GM18505 (cell line): Measurements from ENCODE around the gene ADAMTS2.

Experiments used
- ATAC-seq: cut with Tn5 transposase; IDR thresholded peaks from one replicate; pipeline ENCODE4 v1.9.1; 2021; ENCODE audit not compliant: unreplicated experiment
- POLR2A ChIP-seq: IDR thresholded peaks from 4 replicates; pipeline ENCODE4 v1.6.1; 2011; ENCODE audit warnings: borderline replicate concordance; ENCODE audit not compliant: insufficient read depth, insufficient read length; ENCODE audit errors: extremely low read depth

ADAMTS2 gene

GRCh38 chr5:179321206-179321987 lies 23.9 kb downstream of the ADAMTS2 start:
- no peak for TF ChIP-seq POLR2A
- ATAC-seq, result no peak

- no peak for ATAC-seq
- no peak for TF ChIP-seq POLR2A
Measured at GRCh38 chr5:179319741-179320281, 25.4 kb downstream of the ADAMTS2 start.

- no peak for TF ChIP-seq POLR2A
- no peak for ATAC-seq
Measured at GRCh38 chr5:179319123-179319522, 26.1 kb downstream of the ADAMTS2 start.

- TF ChIP-seq POLR2A, result no peak
- no peak for ATAC-seq
Measured at GRCh38 chr5:179318221-179318955, 26.9 kb downstream of the ADAMTS2 start.

GRCh38 chr5:179317411-179318220 lies 27.6 kb downstream of the ADAMTS2 start:
- no peak for ATAC-seq
- TF ChIP-seq POLR2A, result no peak

- no peak for ATAC-seq
- no peak for TF ChIP-seq POLR2A
Measured at GRCh38 chr5:179316982-179317381, 28.3 kb downstream of the ADAMTS2 start.

GRCh38 chr5:179316111-179316551 lies 29.1 kb downstream of the ADAMTS2 start:
- ATAC-seq, result no peak
- TF ChIP-seq POLR2A, result no peak

GRCh38 chr5:179315356-179315890 lies 29.8 kb downstream of the ADAMTS2 start:
- no peak for TF ChIP-seq POLR2A
- ATAC-seq, result no peak

GRCh38 chr5:179314606-179315355 lies 30.5 kb downstream of the ADAMTS2 start:
- ATAC-seq, result no peak
- TF ChIP-seq POLR2A, result no peak

- ATAC-seq, result no peak
- TF ChIP-seq POLR2A, result no peak
Measured at GRCh38 chr5:179313849-179314521, 31.3 kb downstream of the ADAMTS2 start.

- TF ChIP-seq POLR2A, result no peak
- no peak for ATAC-seq
Measured at GRCh38 chr5:179312557-179313235, 32.6 kb downstream of the ADAMTS2 start.
